ENCODE measurements around the gene DEPDC1B.

- TF ChIP-seq CTCF (IDR thresholded peaks at IDR 0.05; ENCODE audit: poor library complexity) = no peak
- TF ChIP-seq EZH2 (IDR thresholded peaks at IDR 0.05; ENCODE audit: borderline replicate concordance) = no peak
Observed at GRCh38 chr5:60634051-60634450, 65.9 kb downstream of the DEPDC1B start.

Data from hepatocyte (in vitro differentiated cells).